ENCODE results near the gene BCOR.

DNA sequence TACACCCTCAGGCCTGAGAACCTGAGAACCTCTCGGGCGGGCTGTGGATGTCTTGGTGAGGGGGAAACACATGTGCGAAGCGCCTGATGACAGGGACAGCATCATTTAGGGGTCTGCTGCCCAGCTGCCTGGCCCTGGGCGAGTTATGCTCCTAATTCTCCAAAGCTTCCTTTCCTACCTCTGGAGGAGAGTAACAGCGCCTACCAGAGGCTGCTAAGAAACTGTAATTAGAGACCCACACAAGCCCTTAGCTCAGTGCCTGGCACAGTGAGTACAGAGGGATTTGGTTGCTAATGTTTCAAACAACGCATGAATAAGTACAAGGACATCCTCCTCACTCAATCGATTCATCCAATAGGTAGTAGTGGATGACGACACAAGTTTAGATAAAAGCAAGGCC is 40.4 kb downstream of the BCOR start:
- TF ChIP-seq, protein P1, sequence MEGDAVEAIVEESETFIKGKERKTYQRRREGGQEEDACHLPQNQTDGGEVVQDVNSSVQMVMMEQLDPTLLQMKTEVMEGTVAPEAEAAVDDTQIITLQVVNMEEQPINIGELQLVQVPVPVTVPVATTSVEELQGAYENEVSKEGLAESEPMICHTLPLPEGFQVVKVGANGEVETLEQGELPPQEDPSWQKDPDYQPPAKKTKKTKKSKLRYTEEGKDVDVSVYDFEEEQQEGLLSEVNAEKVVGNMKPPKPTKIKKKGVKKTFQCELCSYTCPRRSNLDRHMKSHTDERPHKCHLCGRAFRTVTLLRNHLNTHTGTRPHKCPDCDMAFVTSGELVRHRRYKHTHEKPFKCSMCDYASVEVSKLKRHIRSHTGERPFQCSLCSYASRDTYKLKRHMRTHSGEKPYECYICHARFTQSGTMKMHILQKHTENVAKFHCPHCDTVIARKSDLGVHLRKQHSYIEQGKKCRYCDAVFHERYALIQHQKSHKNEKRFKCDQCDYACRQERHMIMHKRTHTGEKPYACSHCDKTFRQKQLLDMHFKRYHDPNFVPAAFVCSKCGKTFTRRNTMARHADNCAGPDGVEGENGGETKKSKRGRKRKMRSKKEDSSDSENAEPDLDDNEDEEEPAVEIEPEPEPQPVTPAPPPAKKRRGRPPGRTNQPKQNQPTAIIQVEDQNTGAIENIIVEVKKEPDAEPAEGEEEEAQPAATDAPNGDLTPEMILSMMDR (conservative IDR thresholded peaks at IDR 0.05; ENCODE audit: low read depth, low read length): peak; percentile 39; the same call in 1 of the 2 replicates
- no peak for TF ChIP-seq EZH2phosphoT487 (IDR thresholded peaks at IDR 0.05; ENCODE audit: borderline replicate concordance, low read length)
